ENCODE measurements around the gene SLC16A9.
"Not testable (repeated sequence)": the region's sequence is repeated elsewhere in the genome, so short reads cannot be mapped to it uniquely, and the experiment has no call there.

Gene SLC16A9

GRCh38 chr10:59750155-59750945 is 40.7 kb upstream of the SLC16A9 start:
- no peak for TF ChIP-seq CTCF (conservative IDR thresholded peaks at IDR 0.05; ENCODE audit: control insufficient read depth, insufficient read depth, low read depth, low read length)
- DNase-seq (ENCODE audit: low read depth), result peak; percentile 7
- H3K4me3 ChIP-seq (ENCODE audit: control insufficient read depth, low read depth, low read length), result no peak overlapping the region

- DNase-seq (ENCODE audit: low read depth), result peak; percentile 10
- H3K4me3 ChIP-seq (ENCODE audit: control insufficient read depth, low read depth, low read length), result no peak overlapping the region
- TF ChIP-seq CTCF (conservative IDR thresholded peaks at IDR 0.05; ENCODE audit: control insufficient read depth, insufficient read depth, low read depth, low read length), result no peak
Observed at GRCh38 chr10:59748834-59749233, 39.2 kb upstream of the SLC16A9 start.

- H3K4me3 ChIP-seq (ENCODE audit: control insufficient read depth, low read depth, low read length), result no peak overlapping the region
- no peak for DNase-seq (ENCODE audit: low read depth)
- no peak for TF ChIP-seq CTCF (conservative IDR thresholded peaks at IDR 0.05; ENCODE audit: control insufficient read depth, insufficient read depth, low read depth, low read length)
Observed at GRCh38 chr10:59745163-59745650, 35.6 kb upstream of the SLC16A9 start.

GRCh38 chr10:59744762-59745161 is 35.1 kb upstream of the SLC16A9 start:
- DNase-seq (ENCODE audit: low read depth); H3K4me3 ChIP-seq (ENCODE audit: control insufficient read depth, low read depth, low read length): not testable (repeated sequence)

- DNase-seq (ENCODE audit: low read depth); H3K4me3 ChIP-seq (ENCODE audit: control insufficient read depth, low read depth, low read length): not testable (repeated sequence)
Observed at GRCh38 chr10:59744156-59744555, 34.5 kb upstream of the SLC16A9 start.

- no peak for TF ChIP-seq CTCF (conservative IDR thresholded peaks at IDR 0.05; ENCODE audit: control insufficient read depth, insufficient read depth, low read depth, low read length)
- no peak for DNase-seq (ENCODE audit: low read depth)
- no peak overlapping the region for H3K4me3 ChIP-seq (ENCODE audit: control insufficient read depth, low read depth, low read length)
Observed at GRCh38 chr10:59741583-59741982, 31.9 kb upstream of the SLC16A9 start.

- no peak overlapping the region for H3K4me3 ChIP-seq (ENCODE audit: control insufficient read depth, low read depth, low read length)
- no peak for TF ChIP-seq CTCF (conservative IDR thresholded peaks at IDR 0.05; ENCODE audit: control insufficient read depth, insufficient read depth, low read depth, low read length)
- no peak for DNase-seq (ENCODE audit: low read depth)
Observed at GRCh38 chr10:59741048-59741447, 31.4 kb upstream of the SLC16A9 start.

- no peak overlapping the region for H3K4me3 ChIP-seq (ENCODE audit: control insufficient read depth, low read depth, low read length)
- DNase-seq (ENCODE audit: low read depth), result no peak
- no peak for TF ChIP-seq CTCF (conservative IDR thresholded peaks at IDR 0.05; ENCODE audit: control insufficient read depth, insufficient read depth, low read depth, low read length)
Observed at GRCh38 chr10:59736749-59737148, 27.1 kb upstream of the SLC16A9 start.

All from fibroblast of mammary gland (primary cell).